22Rv1 (cell line): ENCODE data around the gene CRY1.
A peak's percentile ranks its signal among the peaks of the same experiment; 100 is the strongest.

ENCODE experiments used
- H3K27ac ChIP-seq: fragments of 450-650 bp; 2 replicates; pipeline ENCODE4 v1.5.1; 2017
- ZFX ChIP-seq: fragments of 450-650 bp; IDR thresholded peaks from 2 replicates; pipeline ENCODE4 v1.6.1; 2017; ENCODE audit warnings: antibody characterized with exemption, borderline replicate concordance
- TF ChIP-seq, protein P1 (sequence below): fragments of 450-650 bp; IDR thresholded peaks from 2 replicates; pipeline ENCODE4 v1.5.1; 2017; ENCODE audit warnings: mild to moderate bottlenecking

Gene CRY1

DNA sequence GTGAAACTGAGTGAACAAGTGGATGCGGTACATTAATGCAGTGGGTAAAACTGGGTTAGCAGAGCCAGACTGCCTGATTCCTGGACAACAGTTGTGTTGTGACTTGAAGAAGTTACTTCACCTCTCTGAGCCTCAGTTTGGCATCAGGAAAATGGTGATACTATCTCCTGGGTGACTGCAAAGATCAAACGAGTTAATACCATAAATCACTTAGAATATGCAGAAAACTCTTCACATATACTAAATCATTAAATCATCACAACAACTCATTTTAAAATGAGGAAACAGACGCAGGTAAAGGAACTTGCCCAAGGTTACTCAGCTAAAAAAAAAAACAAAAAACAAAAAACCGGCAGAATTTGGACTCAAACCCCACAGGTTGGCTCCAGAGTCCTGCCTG lies 107.2 kb downstream of the CRY1 start:
- TF ChIP-seq, protein P1, sequence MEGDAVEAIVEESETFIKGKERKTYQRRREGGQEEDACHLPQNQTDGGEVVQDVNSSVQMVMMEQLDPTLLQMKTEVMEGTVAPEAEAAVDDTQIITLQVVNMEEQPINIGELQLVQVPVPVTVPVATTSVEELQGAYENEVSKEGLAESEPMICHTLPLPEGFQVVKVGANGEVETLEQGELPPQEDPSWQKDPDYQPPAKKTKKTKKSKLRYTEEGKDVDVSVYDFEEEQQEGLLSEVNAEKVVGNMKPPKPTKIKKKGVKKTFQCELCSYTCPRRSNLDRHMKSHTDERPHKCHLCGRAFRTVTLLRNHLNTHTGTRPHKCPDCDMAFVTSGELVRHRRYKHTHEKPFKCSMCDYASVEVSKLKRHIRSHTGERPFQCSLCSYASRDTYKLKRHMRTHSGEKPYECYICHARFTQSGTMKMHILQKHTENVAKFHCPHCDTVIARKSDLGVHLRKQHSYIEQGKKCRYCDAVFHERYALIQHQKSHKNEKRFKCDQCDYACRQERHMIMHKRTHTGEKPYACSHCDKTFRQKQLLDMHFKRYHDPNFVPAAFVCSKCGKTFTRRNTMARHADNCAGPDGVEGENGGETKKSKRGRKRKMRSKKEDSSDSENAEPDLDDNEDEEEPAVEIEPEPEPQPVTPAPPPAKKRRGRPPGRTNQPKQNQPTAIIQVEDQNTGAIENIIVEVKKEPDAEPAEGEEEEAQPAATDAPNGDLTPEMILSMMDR, result no peak
- no peak for TF ChIP-seq ZFX
- peak overlapping the region; percentile 55; the same call in 1 of the 2 replicates for H3K27ac ChIP-seq

DNA sequence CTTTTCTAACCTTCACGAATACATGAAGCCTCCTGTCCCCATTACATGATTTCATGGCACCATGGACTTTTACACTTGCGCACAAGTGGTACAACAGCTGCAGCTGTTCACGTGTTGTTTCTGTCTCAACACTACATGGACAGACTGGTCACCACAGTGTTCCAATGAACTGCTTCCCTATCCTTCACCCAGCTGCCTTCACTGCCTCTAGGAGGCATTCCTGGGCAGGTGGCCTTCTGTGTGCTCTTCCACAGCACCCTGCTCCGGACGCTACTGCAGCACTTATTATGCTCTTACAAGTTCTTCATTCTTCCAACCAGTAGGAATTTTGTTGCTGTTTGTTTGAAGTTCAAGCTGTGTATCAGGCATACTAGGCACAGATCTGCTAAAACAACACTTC lies 107.9 kb downstream of the CRY1 start:
- TF ChIP-seq ZFX, result no peak
- TF ChIP-seq, protein P1, result no peak
- H3K27ac ChIP-seq, result no peak overlapping the region

DNA sequence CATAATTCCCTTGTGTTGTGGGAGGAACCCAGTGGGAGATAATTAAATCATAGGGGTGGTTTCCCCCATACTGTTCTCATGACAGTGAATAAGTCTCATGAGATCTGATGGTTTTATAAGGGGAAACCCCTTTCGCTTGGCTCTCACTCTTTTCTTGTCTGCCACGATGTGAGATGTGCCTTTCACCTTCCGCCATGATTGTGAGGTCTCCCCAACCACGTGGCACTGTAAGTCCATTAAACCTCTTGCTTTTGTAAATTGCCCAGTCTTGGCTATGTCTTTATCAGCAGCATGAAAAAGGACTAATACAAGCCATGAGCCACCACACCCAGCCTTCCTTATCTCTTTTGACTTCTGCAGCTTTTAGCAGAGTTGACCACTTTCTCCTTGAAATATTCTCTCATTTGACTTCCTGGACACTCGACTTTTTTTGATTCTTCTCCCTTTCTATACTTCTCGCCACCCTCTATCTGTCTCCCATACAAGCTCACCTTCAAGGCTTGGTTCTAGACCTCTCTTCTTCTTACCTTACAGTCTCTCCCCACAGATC lies 108.7 kb downstream of the CRY1 start:
- no peak overlapping the region for H3K27ac ChIP-seq
- TF ChIP-seq ZFX, result no peak
- TF ChIP-seq, protein P1, result no peak

DNA sequence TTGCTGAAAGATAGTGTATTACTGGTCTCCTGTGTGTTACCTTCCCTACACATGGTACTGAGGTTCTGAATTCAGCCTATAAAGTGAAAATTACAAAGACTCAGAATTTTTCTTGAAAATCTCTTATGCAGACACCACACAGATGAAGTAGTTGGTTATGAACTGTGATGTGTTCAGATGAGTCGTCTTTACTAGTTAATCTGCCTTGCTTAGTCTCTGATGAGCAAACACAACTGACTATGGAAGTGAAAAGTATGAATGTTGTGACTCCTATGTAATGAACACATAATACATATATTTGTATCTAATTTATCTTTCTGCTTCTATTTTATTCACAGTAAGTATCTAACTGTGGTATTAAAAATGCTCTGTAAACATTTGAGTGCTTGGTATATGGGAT lies 111.1 kb downstream of the CRY1 start:
- H3K27ac ChIP-seq, result no peak overlapping the region
- TF ChIP-seq ZFX, result no peak
- TF ChIP-seq, protein P1, result no peak

DNA sequence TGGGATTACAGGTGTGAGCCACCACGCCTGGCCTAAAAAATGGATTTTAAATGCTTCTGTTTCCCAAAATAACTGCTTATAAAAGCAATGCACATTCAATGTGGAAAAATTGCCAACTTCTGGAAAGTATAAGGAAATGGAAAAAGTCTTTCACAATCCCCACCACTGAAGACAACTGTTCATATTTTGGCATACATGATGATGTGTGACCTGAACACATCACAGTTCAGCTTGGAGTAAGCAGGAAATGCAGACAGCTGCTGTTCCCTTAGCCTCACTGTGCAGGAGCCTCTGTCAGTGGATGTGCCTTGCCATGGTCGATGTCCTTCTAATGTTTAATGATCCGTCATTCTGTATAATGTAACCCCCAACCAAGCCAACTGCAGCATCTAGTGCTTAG lies 111.6 kb downstream of the CRY1 start:
- TF ChIP-seq ZFX, result no peak
- TF ChIP-seq, protein P1, result no peak
- H3K27ac ChIP-seq, result no peak overlapping the region

DNA sequence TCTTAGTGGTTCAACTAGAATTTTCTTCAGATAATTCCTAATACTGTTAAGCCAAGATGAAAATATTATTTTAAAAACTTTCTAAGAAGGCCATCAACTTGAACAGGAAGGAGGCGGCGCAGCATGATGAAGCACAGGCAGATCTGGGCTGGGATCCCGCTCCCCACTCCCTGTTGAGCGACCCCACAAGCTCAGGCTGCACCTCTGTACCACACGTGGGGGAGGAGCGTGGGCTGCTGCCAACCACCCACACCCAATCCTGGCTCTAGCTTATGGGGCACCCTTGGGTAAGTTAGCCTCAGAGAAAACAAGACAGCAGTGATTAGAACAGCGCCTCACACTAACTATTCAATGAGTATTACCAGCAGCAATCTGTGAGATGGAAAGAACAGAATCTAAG lies 112.4 kb downstream of the CRY1 start:
- TF ChIP-seq, protein P1, result no peak
- no peak for TF ChIP-seq ZFX
- no peak overlapping the region for H3K27ac ChIP-seq

DNA sequence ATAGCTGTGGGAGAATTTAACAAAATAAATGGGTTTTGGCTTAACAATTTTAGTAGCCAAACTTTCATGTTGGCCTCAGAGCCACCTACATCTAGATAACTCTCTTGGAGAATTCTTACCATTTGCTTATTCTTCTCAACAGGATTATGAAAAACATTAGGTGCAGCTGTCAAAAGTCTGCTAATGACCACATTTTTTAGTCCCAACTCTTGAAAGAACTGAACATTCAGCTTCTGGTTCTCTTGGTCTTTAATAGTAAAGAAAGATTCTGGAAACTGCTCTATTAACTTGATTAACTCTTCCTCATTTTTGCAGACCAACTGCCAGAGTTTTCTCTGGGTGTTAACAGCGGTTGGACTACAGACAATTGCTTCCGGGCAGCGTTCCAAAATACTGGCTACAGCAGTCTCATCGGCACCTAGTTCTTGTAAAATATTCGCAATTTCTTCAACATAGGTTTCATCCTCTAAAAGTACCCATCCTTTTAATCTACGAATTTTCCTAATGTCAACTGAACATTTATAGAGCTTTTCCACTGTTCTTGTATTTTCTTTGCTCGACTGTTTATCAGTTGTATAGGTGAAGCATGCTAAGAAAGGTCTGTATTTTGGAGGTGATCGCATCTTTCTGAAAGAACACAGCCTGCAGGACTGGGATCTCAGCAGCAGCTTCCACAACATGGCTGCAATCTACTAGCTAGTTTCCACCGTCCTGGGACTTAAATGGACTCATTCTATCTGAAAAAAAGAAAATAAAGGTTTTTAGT lies 115.1 kb downstream of the CRY1 start:
- H3K27ac ChIP-seq, result no peak overlapping the region
- TF ChIP-seq, protein P1, result no peak
